NT2/D1 (cell line): Measurements from ENCODE around the gene RAB20.

Source experiments
- DNase-seq: peaks from one replicate; pipeline ENCODE4 v3.0.0-alpha.2; 2011; ENCODE audit warnings: low read depth, low spot score
- H3K27me3 ChIP-seq: 2 replicates; pipeline ENCODE4 v1.6.0; 2011; ENCODE audit warnings: mild to moderate bottlenecking; ENCODE audit not compliant: insufficient read length, insufficient read depth
- H3K36me3 ChIP-seq: 2 replicates; pipeline ENCODE4 v1.6.1; 2011; ENCODE audit warnings: mild to moderate bottlenecking, low read length, mixed read lengths; ENCODE audit not compliant: insufficient read depth, insufficient read length
- H3K4me1 ChIP-seq: 2 replicates; pipeline ENCODE4 v1.5.1; 2011; ENCODE audit not compliant: insufficient read depth, insufficient read length
- H3K4me3 ChIP-seq: 2 replicates; pipeline ENCODE4 v1.5.1; 2011; ENCODE audit warnings: low read depth; ENCODE audit not compliant: insufficient read length
- H3K9ac ChIP-seq: 2 replicates; pipeline ENCODE4 v1.6.0; 2011; ENCODE audit warnings: low read depth; ENCODE audit not compliant: insufficient read length
- H3K9me3 ChIP-seq: 2 replicates; pipeline ENCODE4 v1.5.1; 2011; ENCODE audit warnings: mild to moderate bottlenecking, low read length; ENCODE audit not compliant: insufficient read depth
- SUZ12 ChIP-seq: IDR thresholded peaks from 2 replicates; pipeline ENCODE4 v1.6.1; 2011; ENCODE audit not compliant: insufficient read length, insufficient read depth; ENCODE audit errors: extremely low read depth
- YY1 ChIP-seq: IDR thresholded peaks from 2 replicates; pipeline ENCODE4 v1.6.1; 2011; ENCODE audit not compliant: insufficient read length, insufficient read depth
- ZNF274 ChIP-seq: IDR thresholded peaks from 2 replicates; pipeline ENCODE4 v1.6.1; 2011; ENCODE audit warnings: mild to moderate bottlenecking, low read depth, low read length

RAB20 gene

GRCh38 chr13:110597041-110597689, 35.6 kb upstream of the RAB20 start:
- TF ChIP-seq YY1: no peak
- TF ChIP-seq ZNF274: no peak
- no peak for TF ChIP-seq SUZ12
- Histone ChIP-seq H3K4me1 (no peaks in the 10 kb centered on the region), H3K27me3 (no peaks in the 10 kb centered on the region), H3K4me3 (no peak overlapping the region), H3K9ac (no peak overlapping the region), H3K36me3 (no peaks in the 10 kb centered on the region), H3K9me3 (no peaks in the 10 kb centered on the region)
- DNase-seq: no peak

GRCh38 chr13:110593430-110594130, 32.1 kb upstream of the RAB20 start:
- H3K4me3 ChIP-seq: no peak overlapping the region
- TF ChIP-seq SUZ12 (no peak), ZNF274 (no peak), YY1 (no peak)
- no peak for DNase-seq

DNA sequence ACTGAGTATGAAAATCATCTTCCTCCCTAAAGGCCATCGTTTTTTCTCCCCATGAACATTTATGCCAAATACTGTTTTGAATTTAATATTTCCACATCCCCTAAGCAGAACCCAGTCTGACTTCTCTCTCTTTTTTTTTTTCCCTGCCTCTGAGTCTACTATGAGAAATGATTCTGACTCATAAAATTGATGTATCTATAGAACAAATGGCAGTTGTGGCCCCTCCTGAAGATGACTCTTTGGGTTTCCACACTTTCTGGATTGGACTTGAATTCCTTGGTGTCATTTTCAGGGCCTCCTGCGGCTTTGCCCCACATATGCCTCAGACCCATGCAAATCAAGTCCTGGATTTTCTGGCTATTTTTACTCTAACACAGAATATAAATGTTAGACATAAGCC, 31.1 kb upstream of the RAB20 start:
- no peaks in the 10 kb centered on the region for H3K9me3 ChIP-seq
- no peaks in the 10 kb centered on the region for H3K27me3 ChIP-seq
- H3K4me3 ChIP-seq: no peak overlapping the region
- DNase-seq: no peak
- no peaks in the 10 kb centered on the region for H3K36me3 ChIP-seq
- peaks cover 3% of the 10 kb centered on the region for H3K4me1 ChIP-seq
- TF ChIP-seq SUZ12 (no peak), YY1 (no peak), ZNF274 (no peak)
- H3K9ac ChIP-seq: no peak overlapping the region

More at GRCh38 chr13:110593430-110594130, 32.1 kb upstream of the RAB20 start:
- no peaks in the 10 kb centered on the region for H3K27me3 ChIP-seq
- H3K9me3 ChIP-seq: no peaks in the 10 kb centered on the region
- H3K36me3 ChIP-seq: no peaks in the 10 kb centered on the region
- H3K9ac ChIP-seq: no peak overlapping the region
- peaks cover 3% of the 10 kb centered on the region for H3K4me1 ChIP-seq

DNA sequence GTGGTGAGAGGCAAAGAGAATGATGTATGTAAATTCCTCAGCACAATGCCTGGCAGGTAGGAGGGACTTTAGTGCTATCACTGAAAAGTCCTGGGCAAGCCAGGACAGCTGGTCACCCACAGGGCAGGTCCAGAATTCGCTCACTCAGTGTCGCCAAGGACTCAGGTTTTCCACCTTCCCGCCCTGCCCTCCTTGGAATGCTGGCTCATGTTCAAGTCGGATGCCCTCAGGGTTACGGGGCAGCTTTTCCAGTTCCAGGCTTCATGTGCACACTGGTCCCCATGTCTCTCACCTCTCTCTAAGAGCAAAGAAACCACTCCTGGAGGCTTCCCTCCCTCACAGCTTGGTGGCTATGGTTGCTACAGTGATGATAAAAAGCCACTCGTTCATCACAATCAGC, 29.1 kb upstream of the RAB20 start:
- Histone ChIP-seq H3K9ac (no peak overlapping the region), H3K9me3 (no peaks in the 10 kb centered on the region), H3K4me3 (no peak overlapping the region), H3K36me3 (no peaks in the 10 kb centered on the region), H3K27me3 (no peaks in the 10 kb centered on the region), H3K4me1 (peaks cover 3% of the 10 kb centered on the region)
- TF ChIP-seq ZNF274: no peak
- no peak for TF ChIP-seq YY1
- TF ChIP-seq SUZ12: no peak
- no peak for DNase-seq

DNA sequence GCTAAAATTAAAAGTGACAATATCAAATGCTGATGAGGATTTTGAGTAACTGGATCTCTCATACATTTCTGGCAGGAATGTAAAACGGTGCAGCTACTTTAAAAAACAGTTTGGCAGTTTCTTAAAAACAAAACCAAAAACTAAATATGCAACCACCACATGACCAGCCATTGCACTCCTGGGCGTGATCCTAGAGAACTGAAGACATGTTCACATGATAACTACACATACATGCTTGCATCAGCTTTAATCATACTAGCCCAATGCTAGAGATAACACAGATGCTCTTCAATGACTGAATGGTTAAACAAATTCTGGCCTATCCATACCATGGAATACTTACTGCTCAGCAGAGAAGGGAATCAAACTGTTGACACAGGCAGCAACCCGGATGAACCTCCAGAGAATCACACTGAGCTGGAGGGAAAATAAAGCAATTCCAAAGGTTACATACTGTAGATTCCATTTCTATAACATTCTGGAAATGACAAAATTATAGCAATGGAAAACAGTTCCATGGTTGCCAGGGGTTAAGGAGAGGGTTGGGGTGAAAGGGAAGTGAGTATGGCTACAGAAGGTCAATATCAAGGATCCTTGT, 28.4 kb upstream of the RAB20 start:
- H3K9me3 ChIP-seq: no peaks in the 10 kb centered on the region
- no peak for TF ChIP-seq YY1
- no peak for TF ChIP-seq SUZ12
- no peak for TF ChIP-seq ZNF274
- no peaks in the 10 kb centered on the region for H3K36me3 ChIP-seq
- peaks cover 3% of the 10 kb centered on the region for H3K4me1 ChIP-seq
- no peaks in the 10 kb centered on the region for H3K27me3 ChIP-seq
- H3K9ac ChIP-seq: no peak overlapping the region
- H3K4me3 ChIP-seq: no peak overlapping the region
- DNase-seq: no peak

- no peak for TF ChIP-seq SUZ12
- no peak for TF ChIP-seq ZNF274
- TF ChIP-seq YY1: no peak
- Histone ChIP-seq H3K36me3 (no peaks in the 10 kb centered on the region), H3K27me3 (no peaks in the 10 kb centered on the region), H3K4me1 (no peaks in the 10 kb centered on the region), H3K4me3 (no peak overlapping the region), H3K9ac (no peak overlapping the region), H3K9me3 (no peaks in the 10 kb centered on the region)
- DNase-seq: no peak
Observed at GRCh38 chr13:110583178-110583865, 21.8 kb upstream of the RAB20 start.
